Gastrocnemius medialis (tissue), 4 donors: ENCODE measurements around the gene CCDC77. TPM values are rescaled to one million over a fixed set of nuclear protein-coding genes. Genes with fewer than 3 reads are reported as not detected.
A peak's percentile ranks its signal among the peaks of the same experiment; 100 is the strongest.
"Not testable (repeated sequence)": the region's sequence is repeated elsewhere in the genome, so short reads cannot be mapped to it uniquely, and the experiment has no call there.

ENCODE experiments used
- ATAC-seq, 2 donors: fragments of 150-250 bp; one replicate each; pipeline ENCODE4 v1.9.1; 2016
- DNase-seq, 2 donors: peaks; one replicate each; pipeline ENCODE4 v3.0.0-alpha.2; 2019
- H3K27ac ChIP-seq, 4 donors: fragments of 200-600 bp; sonication (generic); 1 replicate in 1 of 4; 2 replicates in 3 of 4; pipeline ENCODE4 v1.5.1; 2016 to 2018; ENCODE audit warnings: mild to moderate bottlenecking in 2 of 4, moderate library complexity in 1 of 4
- H3K27me3 ChIP-seq, 3 donors: fragments of 200-600 bp; sonication (generic) in 2 of 3; 1 replicate in 1 of 3; 2 replicates in 2 of 3; pipeline versions ENCODE4 v1.5.1 to v1.6.0; 2016 to 2019; ENCODE audit warnings: mild to moderate bottlenecking in 1 of 3, moderate library complexity in 1 of 3
- H3K36me3 ChIP-seq, 2 donors: fragments of 200-600 bp; sonication (generic) in 1 of 2; one replicate each; pipeline ENCODE4 v1.5.1; 2017 to 2018
- H3K4me1 ChIP-seq, 2 donors: fragments of 200-600 bp; sonication (generic) in 1 of 2; one replicate each; pipeline ENCODE4 v1.5.1; 2016 to 2017; ENCODE audit warnings: mild to moderate bottlenecking in 2 of 2
- H3K4me3 ChIP-seq, 4 donors: fragments of 200-600 bp; sonication (generic) in 3 of 4; 1 replicate in 1 of 4; 2 replicates in 3 of 4; pipeline ENCODE4 v1.5.1; 2016 to 2019; ENCODE audit warnings: mild to moderate bottlenecking in 2 of 4
- H3K9me3 ChIP-seq, 3 donors: fragments of 200-600 bp; sonication (generic) in 2 of 3; 1 replicate in 1 of 3; 2 replicates in 2 of 3; pipeline ENCODE4 v1.5.1; 2016 to 2019
- POLR2A ChIP-seq, 2 donors: fragments of 450-650 bp; IDR thresholded peaks; one replicate each; pipeline ENCODE4 v1.6.1; 2017; ENCODE audit warnings: antibody characterized with exemption in 2 of 2, mild to moderate bottlenecking in 2 of 2, moderate library complexity in 2 of 2
- in situ Hi-C, 4 donors: fragments of 200-750 bp; cut with MboI; loops; one replicate each; pipeline versions ENCODE4 v1.15.0 to v1.8.0; 2017; ENCODE audit warnings: low sequenced_read_pairs in 4 of 4
- intact Hi-C: fragments of 100-400 bp; cut with DNase I; formaldehyde crosslinking; loops from one replicate; pipeline ENCODE4 v1.15.1; 2023; ENCODE audit warnings: low total_unique reads
- total RNA-seq, 4 donors: library from RNA; depleted of rRNA; stranded (reverse); fragments of >200 nt; gene quantifications; one replicate each; pipeline versions ENCODE4 v1.1.0 to v1.2.3, GENCODE V29; 2016
- TF ChIP-seq, protein P1 (sequence below), 5 experiments: fragments of 450-650 bp in 3 of 5; fragments of 200-600 bp in 2 of 5; sonication (generic) in 2 of 5; IDR thresholded peaks in 4 of 5; conservative IDR thresholded peaks in 1 of 5; 1 replicate in 4 of 5; 2 replicates in 1 of 5; pipeline ENCODE4 v1.5.1; 2016 to 2019; ENCODE audit warnings: antibody characterized with exemption in 5 of 5, mild to moderate bottlenecking in 3 of 5, moderate library complexity in 3 of 5

Gene CCDC77
- total RNA-seq, 4 donors from 2014 or later, result 2.6 to 20.2 (median 7.4) TPM

DNA sequence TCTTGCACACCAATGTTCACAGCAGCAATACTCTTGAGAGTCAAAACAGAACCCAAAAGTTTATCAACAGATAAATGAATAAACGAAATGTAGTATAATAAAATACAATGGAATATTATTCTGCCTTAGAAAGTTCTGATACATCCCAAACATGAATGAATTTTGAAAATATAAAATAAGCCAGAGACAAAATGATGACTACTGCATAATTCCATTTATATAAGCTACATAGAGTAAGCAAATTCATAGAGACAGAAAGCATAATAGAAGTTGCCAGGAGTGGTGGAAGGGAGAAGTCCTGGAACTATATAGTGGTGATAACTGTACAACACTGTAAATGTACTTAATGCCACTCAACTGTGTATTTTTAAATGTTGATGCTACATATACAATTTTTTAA lies 33.5 kb upstream of the CCDC77 start:
- H3K4me3 ChIP-seq, result no peak overlapping the region
- in situ Hi-C loops, result no loop called here
- H3K4me1 ChIP-seq, result no peaks in the 10 kb centered on the region
- H3K27me3 ChIP-seq, result no peaks in the 10 kb centered on the region
- peaks cover 0 to 3% (median 0%) of the 10 kb centered on the region in 3 donors for H3K9me3 ChIP-seq
- TF ChIP-seq, protein P1, sequence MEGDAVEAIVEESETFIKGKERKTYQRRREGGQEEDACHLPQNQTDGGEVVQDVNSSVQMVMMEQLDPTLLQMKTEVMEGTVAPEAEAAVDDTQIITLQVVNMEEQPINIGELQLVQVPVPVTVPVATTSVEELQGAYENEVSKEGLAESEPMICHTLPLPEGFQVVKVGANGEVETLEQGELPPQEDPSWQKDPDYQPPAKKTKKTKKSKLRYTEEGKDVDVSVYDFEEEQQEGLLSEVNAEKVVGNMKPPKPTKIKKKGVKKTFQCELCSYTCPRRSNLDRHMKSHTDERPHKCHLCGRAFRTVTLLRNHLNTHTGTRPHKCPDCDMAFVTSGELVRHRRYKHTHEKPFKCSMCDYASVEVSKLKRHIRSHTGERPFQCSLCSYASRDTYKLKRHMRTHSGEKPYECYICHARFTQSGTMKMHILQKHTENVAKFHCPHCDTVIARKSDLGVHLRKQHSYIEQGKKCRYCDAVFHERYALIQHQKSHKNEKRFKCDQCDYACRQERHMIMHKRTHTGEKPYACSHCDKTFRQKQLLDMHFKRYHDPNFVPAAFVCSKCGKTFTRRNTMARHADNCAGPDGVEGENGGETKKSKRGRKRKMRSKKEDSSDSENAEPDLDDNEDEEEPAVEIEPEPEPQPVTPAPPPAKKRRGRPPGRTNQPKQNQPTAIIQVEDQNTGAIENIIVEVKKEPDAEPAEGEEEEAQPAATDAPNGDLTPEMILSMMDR (IDR thresholded peaks at IDR 0.05 in 4 of 5, conservative IDR thresholded peaks at IDR 0.05 in 1 of 5), result no peak
- no peak for TF ChIP-seq POLR2A (IDR thresholded peaks at IDR 0.05)
- no peak for ATAC-seq
- DNase-seq, result no peak
- H3K27ac ChIP-seq, result no peak overlapping the region
- intact Hi-C loops, result no loop called here
- peaks cover 0 to 60% of the 10 kb centered on the region in 2 donors for H3K36me3 ChIP-seq

DNA sequence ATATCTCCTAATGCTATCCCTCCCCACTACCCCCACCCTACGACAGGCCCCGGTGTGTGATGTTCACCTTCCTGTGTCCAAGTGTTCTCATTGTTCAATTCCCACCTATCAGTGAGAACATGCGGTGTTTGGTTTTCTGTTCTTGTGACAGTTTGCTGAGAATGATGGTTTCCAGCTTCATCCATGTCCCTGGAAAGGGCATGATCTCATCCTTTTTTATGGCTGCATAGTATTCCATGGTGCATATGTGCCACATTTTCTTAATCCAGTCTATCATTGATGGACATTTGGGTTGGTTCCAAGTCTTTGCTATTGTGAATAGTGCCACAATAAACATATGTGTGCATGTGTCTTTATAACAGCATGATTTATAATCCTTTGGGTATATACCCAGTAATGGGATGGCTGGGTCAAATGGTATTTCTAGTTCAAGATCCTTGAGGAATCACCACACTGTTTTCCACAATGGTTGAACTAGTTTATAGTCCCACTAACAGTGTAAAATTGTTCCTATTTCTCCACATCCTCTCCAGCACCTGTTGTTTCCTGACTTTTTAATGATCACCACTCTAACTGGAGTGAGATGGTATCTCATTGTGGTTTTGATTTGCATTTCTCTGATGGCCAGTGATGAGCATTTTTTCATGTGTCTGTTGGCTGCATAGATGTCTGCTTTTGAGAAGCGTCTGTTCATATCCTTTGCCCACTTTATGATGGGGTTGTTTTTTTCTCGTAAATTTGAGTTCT lies 30.5 kb upstream of the CCDC77 start:
- DNase-seq, H3K27ac ChIP-seq, ATAC-seq: not testable (repeated sequence)

DNA sequence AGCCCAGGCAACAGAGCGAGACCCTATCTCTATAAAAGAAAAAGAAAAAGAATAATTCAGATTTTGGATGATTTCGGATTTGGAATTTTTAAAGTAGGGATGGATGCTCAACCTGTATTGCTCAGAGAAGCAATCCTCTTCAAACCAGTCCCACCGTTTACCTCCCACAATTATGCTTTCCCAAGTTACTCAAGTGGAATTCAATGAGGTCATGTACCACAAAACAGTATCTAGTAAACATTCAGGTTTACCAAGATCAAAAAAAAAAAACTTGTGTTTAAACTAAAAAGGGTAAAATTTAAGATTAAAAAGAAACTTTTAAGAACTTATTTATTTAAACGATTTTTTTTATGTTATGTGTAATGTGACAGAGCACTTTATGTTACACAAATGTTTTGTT lies 14.8 kb upstream of the CCDC77 start:
- Histone ChIP-seq H3K27ac (peak overlapping the region in 2 of 4 donors; percentile 91 to 94), H3K9me3 (no peaks in the 10 kb centered on the region), H3K4me1 (peaks cover 37 to 39% of the 10 kb centered on the region in 2 donors), H3K36me3 (peaks cover 0 to 31% of the 10 kb centered on the region in 2 donors), H3K4me3 (peak overlapping the region in 3 of 4 donors; percentile 89 to 98 (median 95)), H3K27me3 (no peaks in the 10 kb centered on the region)
- ATAC-seq, result no peak
- intact Hi-C loops, result no loop called here
- DNase-seq, result no peak
- in situ Hi-C loops, result no loop called here
- TF ChIP-seq, protein P1 (IDR thresholded peaks at IDR 0.05 in 4 of 5, conservative IDR thresholded peaks at IDR 0.05 in 1 of 5), result no peak
- no peak for TF ChIP-seq POLR2A (IDR thresholded peaks at IDR 0.05)

More for the DNA sequence above, 30.5 kb upstream of the CCDC77 start:
- H3K4me3 ChIP-seq, in situ Hi-C loops, H3K4me1 ChIP-seq, H3K9me3 ChIP-seq, H3K27me3 ChIP-seq, intact Hi-C loops: not testable (repeated sequence)
- H3K36me3 ChIP-seq, result peaks cover 0 to 51% of the 10 kb centered on the region in 2 donors

DNA sequence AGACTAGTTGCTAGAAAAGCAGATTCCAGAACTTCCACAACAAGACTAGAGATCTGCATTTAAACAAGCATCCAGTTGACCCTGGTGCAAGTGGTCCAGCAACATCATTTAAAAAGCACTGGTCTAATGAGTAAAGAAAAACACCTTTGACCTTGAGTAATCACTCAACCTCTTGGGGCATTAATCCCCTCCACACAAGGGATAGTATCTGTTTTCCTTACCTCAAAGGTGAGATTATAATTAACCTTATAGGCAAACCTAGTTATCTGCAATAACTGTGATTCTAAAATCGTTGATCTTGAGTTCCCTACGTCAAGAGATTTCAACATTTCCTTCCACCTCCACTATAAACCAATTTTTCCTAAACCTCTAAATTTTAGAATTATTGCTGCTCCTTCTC lies 13.4 kb upstream of the CCDC77 start:
- H3K4me1 ChIP-seq, result peaks cover 37 to 39% of the 10 kb centered on the region in 2 donors
- no peak for DNase-seq
- ATAC-seq, result no peak
- peak overlapping the region; percentile 91 to 95 (median 94) for H3K27ac ChIP-seq
- no peaks in the 10 kb centered on the region for H3K27me3 ChIP-seq
- TF ChIP-seq, protein P1 (IDR thresholded peaks at IDR 0.05 in 4 of 5, conservative IDR thresholded peaks at IDR 0.05 in 1 of 5), result no peak
- no peak for TF ChIP-seq POLR2A (IDR thresholded peaks at IDR 0.05)
- intact Hi-C loops, result no loop called here
- H3K4me3 ChIP-seq, result peak overlapping the region; percentile 89 to 98 (median 92)
- in situ Hi-C loops, result no loop called here
- H3K9me3 ChIP-seq, result no peaks in the 10 kb centered on the region
- H3K36me3 ChIP-seq, result peaks cover 0 to 17% of the 10 kb centered on the region in 2 donors

GRCh38 chr12:388541-389141 lies 12.8 kb upstream of the CCDC77 start:
- no peak for DNase-seq
- ATAC-seq, result peak; percentile 26 to 27
- peaks cover 0 to 11% of the 10 kb centered on the region in 2 donors for H3K36me3 ChIP-seq

More at GRCh38 chr12:388541-389141, 12.8 kb upstream of the CCDC77 start:
- no peaks in the 10 kb centered on the region for H3K9me3 ChIP-seq
- intact Hi-C loops (loop anchor here (1.0 kb wide), 1 partner anchor 13 kb away; the partner anchor contains the start of gene CCDC77), in situ Hi-C loops (no loop called here)
- peaks cover 37 to 39% of the 10 kb centered on the region in 2 donors for H3K4me1 ChIP-seq
- no peaks in the 10 kb centered on the region for H3K27me3 ChIP-seq
- peak overlapping the region; percentile 89 to 98 (median 92) for H3K4me3 ChIP-seq
- H3K27ac ChIP-seq, result peak overlapping the region; percentile 91 to 95 (median 94)
- TF ChIP-seq, protein P1 (IDR thresholded peaks at IDR 0.05 in 4 of 5, conservative IDR thresholded peaks at IDR 0.05 in 1 of 5), result no peak
- TF ChIP-seq POLR2A (IDR thresholded peaks at IDR 0.05), result no peak
